GM12891 (cell line): ENCODE measurements around the gene GAD1.

ENCODE experiments used
- PAX5 ChIP-seq: IDR thresholded peaks from 2 replicates; pipeline ENCODE4 v1.6.1; 2011; ENCODE audit warnings: low read length, moderate library complexity, mild to moderate bottlenecking; ENCODE audit not compliant: insufficient read depth, severe bottlenecking
- POLR2A ChIP-seq: IDR thresholded peaks from 2 replicates; pipeline ENCODE4 v1.6.1; 2011; ENCODE audit warnings: low read depth, low read length, control low read depth
- POLR2AphosphoS5 ChIP-seq: IDR thresholded peaks from 2 replicates; pipeline ENCODE4 v1.6.1; 2011; ENCODE audit warnings: low read depth, low read length, control low read depth
- POU2F2 ChIP-seq: IDR thresholded peaks from 2 replicates; pipeline ENCODE4 v1.6.1; 2011; ENCODE audit warnings: low read depth, mild to moderate bottlenecking, control low read depth, low read length, moderate library complexity
- TAF1 ChIP-seq: IDR thresholded peaks from 2 replicates; pipeline ENCODE4 v1.6.1; 2011; ENCODE audit warnings: low read depth, low read length, control low read depth

DNA sequence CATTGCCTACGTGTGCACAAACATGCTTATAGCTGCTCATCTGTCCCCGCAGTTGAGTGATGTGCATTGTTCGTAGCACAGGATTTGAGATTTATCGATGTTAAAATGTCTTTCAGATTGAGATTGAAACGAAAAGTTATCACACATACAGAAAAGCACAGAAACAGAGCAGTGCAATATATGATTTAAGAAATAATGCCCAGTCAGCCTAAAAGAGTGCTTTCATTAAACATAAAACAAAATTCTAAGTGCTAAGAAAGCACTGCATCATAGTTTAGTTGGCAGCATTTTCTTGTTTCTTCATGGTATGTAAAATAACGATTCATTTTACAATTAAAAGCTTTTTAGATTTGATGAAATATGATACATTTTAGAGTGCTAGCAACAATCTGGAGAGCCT lies 80.4 kb downstream of the GAD1 start:
- TF ChIP-seq POLR2AphosphoS5 (no peak), POLR2A (no peak), TAF1 (no peak), POU2F2 (no peak), PAX5 (no peak)
